Keratinocyte (primary cell): ENCODE data around the gene EFNB3.

Experiments used
- EZH2 ChIP-seq: IDR thresholded peaks from one replicate; pipeline ENCODE4 v1.6.1; 2012; ENCODE audit warnings: inconsistent platforms, mild to moderate bottlenecking, low read length, moderate library complexity
- TF ChIP-seq, protein P1 (sequence below), 3 experiments: IDR thresholded peaks in 1 of 3; conservative IDR thresholded peaks in 1 of 3; optimal IDR thresholded peaks in 1 of 3; 2 replicates in 2 of 3; 3 replicates in 1 of 3; pipeline versions ENCODE3 to v1.5.1; 2011; ENCODE audit warnings: low read length in 3 of 3, mild to moderate bottlenecking in 3 of 3, moderate library complexity in 2 of 3, control low read depth in 1 of 3, inconsistent platforms in 1 of 3; ENCODE audit not compliant: insufficient read depth in 2 of 3; ENCODE audit errors: extremely low read depth in 1 of 3

GRCh38 chr17:7721612-7722011, 16.6 kb downstream of the EFNB3 start:
- TF ChIP-seq, protein P1, sequence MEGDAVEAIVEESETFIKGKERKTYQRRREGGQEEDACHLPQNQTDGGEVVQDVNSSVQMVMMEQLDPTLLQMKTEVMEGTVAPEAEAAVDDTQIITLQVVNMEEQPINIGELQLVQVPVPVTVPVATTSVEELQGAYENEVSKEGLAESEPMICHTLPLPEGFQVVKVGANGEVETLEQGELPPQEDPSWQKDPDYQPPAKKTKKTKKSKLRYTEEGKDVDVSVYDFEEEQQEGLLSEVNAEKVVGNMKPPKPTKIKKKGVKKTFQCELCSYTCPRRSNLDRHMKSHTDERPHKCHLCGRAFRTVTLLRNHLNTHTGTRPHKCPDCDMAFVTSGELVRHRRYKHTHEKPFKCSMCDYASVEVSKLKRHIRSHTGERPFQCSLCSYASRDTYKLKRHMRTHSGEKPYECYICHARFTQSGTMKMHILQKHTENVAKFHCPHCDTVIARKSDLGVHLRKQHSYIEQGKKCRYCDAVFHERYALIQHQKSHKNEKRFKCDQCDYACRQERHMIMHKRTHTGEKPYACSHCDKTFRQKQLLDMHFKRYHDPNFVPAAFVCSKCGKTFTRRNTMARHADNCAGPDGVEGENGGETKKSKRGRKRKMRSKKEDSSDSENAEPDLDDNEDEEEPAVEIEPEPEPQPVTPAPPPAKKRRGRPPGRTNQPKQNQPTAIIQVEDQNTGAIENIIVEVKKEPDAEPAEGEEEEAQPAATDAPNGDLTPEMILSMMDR (optimal IDR thresholded peaks at IDR 0.05 in 1 of 3, IDR thresholded peaks at IDR 0.05 in 1 of 3, conservative IDR thresholded peaks at IDR 0.05 in 1 of 3; ENCODE audit: extremely low read depth in 1 of 3, insufficient read depth in 2 of 3, low read length in 3 of 3): no peak
- TF ChIP-seq EZH2: no peak
